HG03135 (cell line): ENCODE results near the gene TAC4.

ENCODE experiments used
- ATAC-seq: cut with Tn5 transposase; IDR thresholded peaks from one replicate; pipeline ENCODE4 v1.9.1; 2021; ENCODE audit warnings: mild to moderate bottlenecking, moderate library complexity; ENCODE audit not compliant: unreplicated experiment

TAC4 gene

GRCh38 chr17:49848019-49848473 is at the start of gene TAC4:
TAC4 (minus strand) TSS chr17:49848069; CDS start chr17:49848017, 52 bp downstream.
- ATAC-seq, result no peak

- no peak for ATAC-seq
Measured at GRCh38 chr17:49896860-49897259, 49.0 kb upstream of the TAC4 start.

- no peak for ATAC-seq
Measured at GRCh38 chr17:49896222-49896621, 48.4 kb upstream of the TAC4 start.

GRCh38 chr17:49895812-49896211 is 47.9 kb upstream of the TAC4 start:
- ATAC-seq, result no peak

GRCh38 chr17:49894761-49895160 is 46.9 kb upstream of the TAC4 start:
- ATAC-seq, result no peak

GRCh38 chr17:49891694-49892389 is 44.0 kb upstream of the TAC4 start:
- no peak for ATAC-seq

- no peak for ATAC-seq
Measured at GRCh38 chr17:49891271-49891670, 43.4 kb upstream of the TAC4 start.

GRCh38 chr17:49890852-49891251 is 43.0 kb upstream of the TAC4 start:
- ATAC-seq, result no peak

- no peak for ATAC-seq
Measured at GRCh38 chr17:49890077-49890821, 42.4 kb upstream of the TAC4 start.

GRCh38 chr17:49889500-49889899 is 41.6 kb upstream of the TAC4 start:
- ATAC-seq, result no peak

- ATAC-seq, result no peak
Measured at GRCh38 chr17:49887744-49888360, 40.0 kb upstream of the TAC4 start.

GRCh38 chr17:49887086-49887743 is 39.3 kb upstream of the TAC4 start:
- no peak for ATAC-seq

GRCh38 chr17:49886036-49886435 is 38.2 kb upstream of the TAC4 start:
- no peak for ATAC-seq

GRCh38 chr17:49882434-49882833 is 34.6 kb upstream of the TAC4 start:
- no peak for ATAC-seq

- no peak for ATAC-seq
Measured at GRCh38 chr17:49881054-49881402, 33.2 kb upstream of the TAC4 start.

GRCh38 chr17:49880291-49881053 is 32.6 kb upstream of the TAC4 start:
- peak; percentile 66 for ATAC-seq

GRCh38 chr17:49878931-49879904 is 31.3 kb upstream of the TAC4 start:
- ATAC-seq, result no peak

GRCh38 chr17:49875685-49876084 is 27.8 kb upstream of the TAC4 start:
- no peak for ATAC-seq

GRCh38 chr17:49874911-49875310 is 27.0 kb upstream of the TAC4 start:
- ATAC-seq, result no peak

- ATAC-seq, result no peak
Measured at GRCh38 chr17:49873926-49874325, 26.1 kb upstream of the TAC4 start.
